K562 (cell line): ENCODE data around the gene CHD3. TPM values are rescaled to one million over a fixed set of nuclear protein-coding genes. Genes with fewer than 3 reads are reported as not detected.

ENCODE experiments used
- ATAC-seq: fragments of 200-7000 bp; cut with Tn5 transposase; 3 replicates; pipeline ENCODE4 v1.9.1; 2020; ENCODE audit warnings: moderate library complexity
- BruUV-seq: library from RNA; stranded (reverse); fragments of 400-500 nt; replicated peaks from 2 replicates; lab custom pipeline; 2021; lab: Mats Ljungman, UMichigan
- CTCF ChIA-PET: fragments of 300-600 bp; formaldehyde crosslinking; extraction: SDS; loops from one replicate; lab custom pipeline; 2021; ENCODE audit warnings: low intra/inter-chr PET ratio; lab: Yijun Ruan, JAX
- POLR2A ChIA-PET: fragments of 300-600, 350-650 bp; sonication (Branson Sonifier 250); formaldehyde crosslinking; extraction: SDS; loops from one replicate; lab custom pipeline; 2021; ENCODE audit warnings: antibody characterized with exemption, inconsistent platforms; lab: Yijun Ruan, JAX
- DNase-seq, 4 experiments: peaks; one replicate each; pipeline versions ENCODE4 v3.0.0 to v3.0.0-alpha.2; 2011 to 2018; ENCODE audit warnings: low spot score in 3 of 4, mixed read lengths in 3 of 4; ENCODE audit errors: extremely low read depth in 1 of 4
- FAIRE-seq: peaks from 2 replicates; lab custom pipeline; 2011; peaks lifted over from hg19 to GRCh38; lab: Jason Lieb, UNC
- H2AFZ ChIP-seq: 2 replicates; pipeline ENCODE4 v1.6.0; 2011; ENCODE audit warnings: low read depth, low read length, control low read depth, inconsistent platforms
- H3K27ac ChIP-seq: fragments of 200-600 bp; 3 replicates; pipeline ENCODE4 v1.8.0; 2011; ENCODE audit warnings: low read depth, mild to moderate bottlenecking, control low read depth, inconsistent platforms, low read length, moderate library complexity, mixed read lengths; ENCODE audit errors: extremely low read depth
- H3K27me3 ChIP-seq, 2 experiments: fragments of 300-600 bp in 1 of 2; 2 replicates in 1 of 2; 3 replicates in 1 of 2; pipeline versions ENCODE4 v1.6.0 to v1.8.0; 2011; ENCODE audit warnings: inconsistent platforms in 2 of 2, low read length in 2 of 2, mild to moderate bottlenecking in 1 of 2, mixed read lengths in 1 of 2, moderate library complexity in 1 of 2; ENCODE audit not compliant: control insufficient read depth in 2 of 2, insufficient read depth in 2 of 2
- H3K36me3 ChIP-seq: fragments of 300-600 bp; 3 replicates; pipeline ENCODE4 v1.8.0; 2011; ENCODE audit warnings: mild to moderate bottlenecking, low read length, inconsistent platforms; ENCODE audit not compliant: control insufficient read depth, insufficient read depth
- H3K4me1 ChIP-seq, 2 experiments: fragments of 200-600 bp in 1 of 2; replicated peaks in 1 of 2; 2 replicates in 1 of 2; 3 replicates in 1 of 2; pipeline versions ENCODE4 v1.5.1 to v1.8.0; 2011; ENCODE audit warnings: inconsistent platforms in 2 of 2, low read length in 2 of 2, mild to moderate bottlenecking in 1 of 2, mixed read lengths in 1 of 2, moderate library complexity in 1 of 2; ENCODE audit not compliant: control insufficient read depth in 2 of 2, insufficient read depth in 2 of 2
- H3K4me2 ChIP-seq: 2 replicates; pipeline ENCODE4 v1.6.1; 2011; ENCODE audit warnings: low read length, control low read depth, inconsistent platforms, mixed read lengths; ENCODE audit not compliant: insufficient read depth
- H3K4me3 ChIP-seq: fragments of 200-600 bp; sonication (generic), shearing (Covaris generic); 2 replicates; pipeline ENCODE4 v1.5.1; 2016; ENCODE audit warnings: control low read depth, inconsistent platforms
- H3K79me2 ChIP-seq: fragments of 200-600 bp; 3 replicates; pipeline ENCODE4 v1.8.0; 2011; ENCODE audit warnings: low read length, inconsistent platforms; ENCODE audit not compliant: control insufficient read depth, insufficient read depth
- H3K9ac ChIP-seq, 2 experiments: 2 replicates each; pipeline versions ENCODE4 v1.6.0 to v1.6.1; 2011; ENCODE audit warnings: low read depth in 2 of 2, low read length in 2 of 2, control low read depth in 1 of 2, inconsistent platforms in 1 of 2, mild to moderate bottlenecking in 1 of 2, mixed read lengths in 1 of 2; ENCODE audit not compliant: insufficient read depth in 1 of 2
- H3K9me1 ChIP-seq: one replicate; pipeline ENCODE4 v1.6.0; 2011; ENCODE audit warnings: inconsistent platforms, mild to moderate bottlenecking, low read length, moderate library complexity; ENCODE audit not compliant: control insufficient read depth, insufficient read depth
- H3K9me3 ChIP-seq: replicated peaks from 2 replicates; pipeline ENCODE4 v1.5.1; 2011; ENCODE audit warnings: low read depth, low read length, inconsistent platforms; ENCODE audit not compliant: control insufficient read depth, insufficient read depth
- H4K20me1 ChIP-seq: replicated peaks from 2 replicates; pipeline ENCODE4 v1.6.1; 2011; ENCODE audit warnings: low read length, inconsistent platforms, mixed read lengths; ENCODE audit not compliant: control insufficient read depth, insufficient read depth
- CBFA2T2 ChIP-seq: fragments of 450-650 bp; conservative IDR thresholded peaks from 2 replicates; pipeline ENCODE4 v1.6.1; 2017; ENCODE audit warnings: mild to moderate bottlenecking
- JUN ChIP-seq, 2 experiments: sonication (generic) in 1 of 2; formaldehyde crosslinking in 1 of 2; IDR thresholded peaks; 2 replicates each; pipeline versions ENCODE4 v1.6.1 to v1.8.0; 2012 to 2022; ENCODE audit warnings: borderline replicate concordance in 2 of 2, mild to moderate bottlenecking in 2 of 2, improper control_type of control experiment in 1 of 2, low read depth in 1 of 2, low read length in 1 of 2, missing genetic modification reagents in 1 of 2
- MXI1 ChIP-seq: IDR thresholded peaks from 2 replicates; pipeline ENCODE4 v1.6.1; 2011; ENCODE audit warnings: low read depth, mild to moderate bottlenecking, improper control_type of control experiment, low read length
- MYC ChIP-seq, 2 experiments: fragments of 250-450 bp in 1 of 2; sonication (Bioruptor Pico) in 1 of 2; IDR thresholded peaks; 2 replicates each; pipeline versions ENCODE4 v1.5.1 to v1.6.1; 2012 to 2021; ENCODE audit warnings: low read depth in 2 of 2, borderline replicate concordance in 1 of 2, improper control_type of control experiment in 1 of 2, low read length in 1 of 2, mild to moderate bottlenecking in 1 of 2, moderate library complexity in 1 of 2
- NFIC ChIP-seq: fragments of 450-650 bp; IDR thresholded peaks from 2 replicates; pipeline ENCODE4 v1.6.1; 2017; ENCODE audit warnings: mild to moderate bottlenecking, inconsistent platforms
- PTRF ChIP-seq: fragments of 450-650 bp; IDR thresholded peaks from 2 replicates; pipeline ENCODE4 v1.6.1; 2016; ENCODE audit warnings: mild to moderate bottlenecking, missing genetic modification characterization, missing compliant biosample characterization
- SAP30 ChIP-seq: fragments of 200-600 bp; sonication (generic); IDR thresholded peaks from 2 replicates; pipeline ENCODE4 v1.6.1; 2012; ENCODE audit warnings: borderline replicate concordance, low read depth, mild to moderate bottlenecking, moderate library complexity, low read length, control low read depth, inconsistent platforms; ENCODE audit not compliant: insufficient read depth, poor library complexity, severe bottlenecking
- SRSF3 ChIP-seq: fragments of 200-400 bp; formaldehyde crosslinking; IDR thresholded peaks from 2 replicates; pipeline ENCODE4 v1.6.1; 2016; ENCODE audit warnings: mild to moderate bottlenecking, low read length, moderate library complexity; ENCODE audit not compliant: insufficient read depth
- TBL1XR1 ChIP-seq, 2 experiments: IDR thresholded peaks; 2 replicates each; pipeline ENCODE4 v1.6.1; 2012; ENCODE audit warnings: improper control_type of control experiment in 2 of 2, low read length in 2 of 2, mild to moderate bottlenecking in 1 of 2
- TCF7 ChIP-seq: sonication (generic); IDR thresholded peaks from 2 replicates; pipeline ENCODE4 v1.6.1; 2016; ENCODE audit warnings: antibody characterized with exemption, borderline replicate concordance
- TFE3 ChIP-seq: fragments of 450-650 bp; formaldehyde crosslinking; IDR thresholded peaks from 2 replicates; pipeline ENCODE4 v1.4.0; 2020; ENCODE audit warnings: mild to moderate bottlenecking, mixed read lengths
- USF1 ChIP-seq: sonication (generic); formaldehyde crosslinking; IDR thresholded peaks from 2 replicates; pipeline ENCODE4 v1.9.0; 2022; ENCODE audit warnings: mild to moderate bottlenecking, missing genetic modification reagents
- USF2 ChIP-seq: sonication (generic); formaldehyde crosslinking; IDR thresholded peaks from 2 replicates; pipeline ENCODE4 v1.5.0; 2020; ENCODE audit warnings: missing genetic modification reagents
- WGBS: fragments of 100-300 bp; shearing (Covaris generic); methylation state at CpG from one replicate; pipeline ENCODE4 v1.1.6; 2016; ENCODE audit warnings: low coverage, mixed read lengths; ENCODE audit not compliant: insufficient coverage; ENCODE audit errors: missing lambda C conversion rate; 5-methylcytosine and 5-hydroxymethylcytosine counted together
- in situ Hi-C: fragments of 300-500 bp; cut with MboI; formaldehyde crosslinking; loops from 4 replicates; pipeline ENCODE4 v1.15.0; 2018; ENCODE audit warnings: inconsistent platforms, mixed read lengths
- intact Hi-C: fragments of 100-400 bp; cut with micrococcal nuclease; formaldehyde crosslinking; loops from 2 replicates; pipeline ENCODE4 v1.14.2; 2022
- polyA plus RNA-seq, 8 experiments: library from polyadenylated mRNA; depleted of rRNA in 4 of 8; stranded (reverse) in 5 of 8; unstranded in 3 of 8; fragments of >200 nt; fragmentation: Nextera tagmentation in 2 of 8; fragmentation: Illumina TruSeq in 1 of 8; extraction: Ambion mirVana in 2 of 8; extraction: Trizol in 1 of 8; gene quantifications; 2 replicates each; pipeline versions ENCODE4 v1.2.1 to v1.2.3, GENCODE V29; 2011 to 2014; ENCODE audit warnings: inconsistent platforms in 1 of 8, missing spikeins in 1 of 8
- total RNA-seq, 7 experiments: library from RNA; depleted of rRNA in 6 of 7; stranded (reverse); fragments of >200 nt in 6 of 7; fragmentation: Illumina TruSeq in 2 of 7; extraction: Trizol in 2 of 7; gene quantifications; 2 replicates each; pipeline versions ENCODE4 v1.2.1 to v1.2.3, GENCODE V29; 2011 to 2021; ENCODE audit warnings: low replicate concordance in 1 of 7

The CHD3 gene
- total and polyA plus RNA-seq, 9 of the 15 experiments (the other 6 are each of a cell fraction or from before 2014, with no cell fraction given): 0.39 to 38.2 (median 21.2) TPM

GRCh38 chr17:7841396-7841914 lies 47.1 kb upstream of the CHD3 start:
- Histone ChIP-seq H4K20me1 (peaks cover 4% of the 10 kb centered on the region), H3K9me3 (no peaks in the 10 kb centered on the region), H3K9ac (peak overlapping the region; percentile 97), H3K27me3 (no peaks in the 10 kb centered on the region), H2AFZ (peak overlapping the region; percentile 81), H3K27ac (peak overlapping the region; percentile 99), H3K9me1 (peaks cover 3% of the 10 kb centered on the region), H3K36me3 (peaks cover 23% of the 10 kb centered on the region; the same call in 2 of the 3 replicates), H3K4me2 (peak overlapping the region; percentile 92), H3K79me2 (peaks cover 62% of the 10 kb centered on the region), H3K4me3 (peak overlapping the region; percentile 76), H3K4me1 (peaks cover 42 to 60% of the 10 kb centered on the region in 2 experiments)
- ChIA-PET POLR2A (interaction anchor here (0.7 to 1.2 kb wide), 4 partner anchors 9 to 16 kb away, joined by 3 to 8 read pairs (median 4); partner anchors contain the start of genes CYB5D1 and NAA38), CTCF (interaction anchor here (0.6 to 1.1 kb wide), 2 partner anchors 19 to 96 kb away, joined by 3 to 4 read pairs; no protein-coding TSS in a partner anchor)
- ATAC-seq (peak; percentile 61), DNase-seq (peak; percentile 63 to 87 (median 76)), FAIRE-seq (peak; percentile 73)
- WGBS: 1% methylated on average over 20 of the region's 34 CpGs
- in situ Hi-C loops (no loop called here), intact Hi-C loops (no loop called here)
- no TSS peak for BruUV-seq
- TF ChIP-seq SRSF3: no peak
- peak; percentile 25; the same call in 1 of the 2 replicates for TF ChIP-seq TFE3 (CRISPR knock-in tag)
- 0 out of 2 replicates have a peak, but pooled peaks have one; percentile 11 for TF ChIP-seq MXI1
- TF ChIP-seq SAP30: peak; percentile 27
- no peak for TF ChIP-seq PTRF
- TF ChIP-seq USF1: peak; percentile 88
- peak; percentile 68 for TF ChIP-seq USF2 (CRISPR knock-in tag)
- 0 out of 2 replicates have a peak, but pooled peaks have one; percentile 37 for TF ChIP-seq MYC (IDR thresholded peaks at IDR 0.05; ENCODE audit: low read depth, low read length)
- no peak for TF ChIP-seq MYC (CRISPR knock-in tag; IDR thresholded peaks at IDR 0.05; ENCODE audit: borderline replicate concordance, low read depth)
- 0 out of 4 replicates have a peak, but pooled peaks of 1 of the 2 experiments have one; percentile 32 for TF ChIP-seq TBL1XR1 (IDR thresholded peaks at IDR 0.05; ENCODE audit: low read length in 2 of 2)
- 0 out of 2 replicates have a peak, but pooled peaks have one; percentile 1 for TF ChIP-seq CBFA2T2
- TF ChIP-seq NFIC: 0 out of 2 replicates have a peak, but pooled peaks have one; percentile 39
- TF ChIP-seq TCF7: no peak
- TF ChIP-seq JUN (IDR thresholded peaks at IDR 0.05; ENCODE audit: borderline replicate concordance, low read depth, low read length): peak; percentile 14; the same call in 1 of the 2 replicates
- no peak for TF ChIP-seq JUN (CRISPR knock-in tag; IDR thresholded peaks at IDR 0.05; ENCODE audit: borderline replicate concordance)
